ENCODE measurements around the gene BCAS3.

Gene BCAS3

DNA sequence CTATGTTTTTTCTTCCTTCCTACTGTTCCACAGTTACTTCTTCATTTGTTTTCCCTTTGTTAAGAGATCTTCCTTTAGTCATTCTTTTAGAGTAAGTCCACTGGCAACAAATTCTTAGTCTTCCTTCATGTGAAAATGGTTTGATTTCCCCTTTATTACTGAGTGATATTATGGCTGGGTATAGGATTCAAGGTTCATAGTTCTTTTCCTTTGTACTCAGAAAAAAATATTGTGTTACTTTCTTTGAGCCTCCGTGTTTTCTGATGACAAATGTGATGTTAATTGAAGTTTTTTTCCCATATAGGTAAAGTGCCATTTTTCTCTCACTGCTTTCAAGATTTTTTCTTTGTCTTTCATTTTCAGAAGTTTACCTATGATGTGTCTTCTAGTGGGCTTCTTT, 438.9 kb downstream of the BCAS3 start:
- no peak for ATAC-seq
- no peak overlapping the region for H3K4me3 Mint-ChIP-seq
- H3K4me1 Mint-ChIP-seq, result no peaks in the 10 kb centered on the region
- H3K27ac Mint-ChIP-seq, result no peak overlapping the region
- peaks cover 13% of the 10 kb centered on the region for H3K36me3 Mint-ChIP-seq
- peaks cover 5% of the 10 kb centered on the region for H3K9me3 Mint-ChIP-seq
- H3K27me3 Mint-ChIP-seq, result no peaks in the 10 kb centered on the region

DNA sequence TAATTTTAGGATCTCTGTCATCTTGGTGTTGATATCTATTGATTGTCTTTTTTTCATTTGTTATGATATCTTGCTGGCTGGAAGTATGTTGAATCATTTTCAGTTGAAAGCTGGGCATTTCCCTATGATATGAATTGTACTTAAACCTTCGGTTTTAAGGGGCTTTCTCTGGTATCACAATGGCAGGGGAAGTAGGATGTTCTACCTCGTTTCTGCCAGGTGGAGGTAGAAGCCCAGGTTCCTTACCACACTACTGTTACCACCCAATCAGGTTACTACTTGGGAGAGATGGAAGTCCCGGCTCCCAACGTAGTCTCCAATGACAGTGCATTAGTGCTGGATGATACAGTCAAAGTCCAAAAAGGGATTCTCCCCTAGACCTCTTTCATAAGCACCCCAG, 440.3 kb downstream of the BCAS3 start:
- Mint-ChIP-seq H3K4me1 (no peaks in the 10 kb centered on the region), H3K9me3 (peaks cover 5% of the 10 kb centered on the region), H3K27me3 (no peaks in the 10 kb centered on the region), H3K36me3 (peaks cover 13% of the 10 kb centered on the region), H3K4me3 (no peak overlapping the region), H3K27ac (no peak overlapping the region)
- no peak for ATAC-seq

DNA sequence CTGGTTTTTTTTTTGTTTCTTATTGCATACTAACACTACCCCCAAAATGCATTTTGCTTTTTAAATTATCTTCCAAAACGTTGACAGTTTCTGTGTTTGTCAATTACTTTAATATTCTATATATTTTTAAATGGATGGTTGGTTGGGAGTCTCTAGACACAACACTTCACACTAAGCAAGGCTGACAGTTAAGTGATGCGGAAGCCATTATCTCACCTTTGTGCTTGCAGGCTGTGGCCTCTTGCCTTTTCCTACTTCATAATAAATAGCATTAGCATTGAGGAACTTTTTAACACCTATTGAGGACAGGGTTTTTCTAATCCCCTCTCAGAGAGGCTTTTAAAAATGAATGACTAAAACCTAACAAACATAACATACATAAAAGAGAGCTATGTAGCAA, 441.2 kb downstream of the BCAS3 start:
- peaks cover 13% of the 10 kb centered on the region for H3K36me3 Mint-ChIP-seq
- no peaks in the 10 kb centered on the region for H3K27me3 Mint-ChIP-seq
- no peak overlapping the region for H3K4me3 Mint-ChIP-seq
- peaks cover 5% of the 10 kb centered on the region for H3K9me3 Mint-ChIP-seq
- no peak overlapping the region for H3K27ac Mint-ChIP-seq
- ATAC-seq, result no peak
- no peaks in the 10 kb centered on the region for H3K4me1 Mint-ChIP-seq

- Mint-ChIP-seq H3K36me3 (peaks cover 5% of the 10 kb centered on the region), H3K9me3 (no peaks in the 10 kb centered on the region), H3K4me3 (no peak overlapping the region), H3K27ac (no peak overlapping the region), H3K4me1 (no peaks in the 10 kb centered on the region), H3K27me3 (no peaks in the 10 kb centered on the region)
- no peak for ATAC-seq
Observed at GRCh38 chr17:61122326-61122913, 444.8 kb downstream of the BCAS3 start.

DNA sequence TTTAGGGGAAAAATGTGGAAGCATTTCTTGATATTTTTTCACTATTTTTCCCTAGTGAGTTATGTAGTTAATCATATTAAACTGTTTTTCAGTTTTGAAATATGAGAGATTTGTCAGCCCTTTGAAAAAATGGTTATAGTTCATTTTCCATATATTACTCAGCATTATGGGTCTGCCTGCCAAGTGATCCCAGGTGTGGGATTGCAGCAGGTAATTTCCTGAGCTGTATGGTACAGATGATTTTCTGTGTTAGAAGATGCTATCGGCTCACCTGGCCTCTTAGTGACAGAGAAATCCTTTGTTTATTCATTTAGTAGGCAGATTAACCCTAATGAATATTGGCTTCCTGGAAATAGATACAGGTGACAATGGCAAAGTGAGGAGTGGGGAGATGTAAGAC, 446.9 kb downstream of the BCAS3 start:
- Mint-ChIP-seq H3K36me3 (no peaks in the 10 kb centered on the region), H3K9me3 (no peaks in the 10 kb centered on the region), H3K4me1 (no peaks in the 10 kb centered on the region), H3K27ac (no peak overlapping the region), H3K4me3 (no peak overlapping the region), H3K27me3 (no peaks in the 10 kb centered on the region)
- no peak for ATAC-seq

DNA sequence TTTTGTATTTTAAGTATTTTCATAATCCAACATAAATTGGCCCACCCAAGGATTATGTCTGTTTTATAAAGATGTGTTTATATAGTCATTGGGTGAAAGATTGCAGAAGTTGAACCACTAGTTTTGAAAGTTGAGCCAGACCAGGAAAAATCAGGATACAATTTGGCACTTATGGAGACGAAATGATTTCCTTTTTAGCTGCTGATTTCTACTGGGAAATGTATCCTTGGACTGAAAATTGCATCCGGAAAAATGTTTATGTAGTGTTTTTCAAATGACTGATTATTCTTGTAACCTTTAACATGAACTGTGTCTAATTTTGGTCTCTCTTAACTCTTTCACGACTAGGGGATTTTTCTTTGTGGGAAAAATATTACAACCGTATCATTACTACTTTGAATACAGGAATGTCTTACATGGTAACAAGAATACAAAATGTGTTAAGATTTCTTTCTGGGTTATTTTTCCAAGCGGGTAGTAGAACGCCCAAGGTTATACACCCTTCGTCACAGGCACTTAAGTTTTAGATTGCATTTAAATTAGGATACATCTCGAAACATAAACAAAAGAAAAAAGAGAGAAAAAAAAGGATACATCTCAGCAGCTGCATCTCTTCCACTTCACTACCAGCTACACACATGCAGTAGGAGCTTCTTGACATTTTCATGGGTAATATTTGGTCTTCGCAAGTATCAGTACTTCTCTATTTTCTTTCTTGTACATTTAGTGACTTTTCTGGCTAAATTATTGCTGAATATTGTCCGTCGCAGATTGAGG, 449.0 kb downstream of the BCAS3 start:
- no peaks in the 10 kb centered on the region for H3K9me3 Mint-ChIP-seq
- no peak for ATAC-seq
- no peaks in the 10 kb centered on the region for H3K4me1 Mint-ChIP-seq
- H3K27ac Mint-ChIP-seq, result no peak overlapping the region
- H3K36me3 Mint-ChIP-seq, result no peaks in the 10 kb centered on the region
- H3K4me3 Mint-ChIP-seq, result no peak overlapping the region
- no peaks in the 10 kb centered on the region for H3K27me3 Mint-ChIP-seq

DNA sequence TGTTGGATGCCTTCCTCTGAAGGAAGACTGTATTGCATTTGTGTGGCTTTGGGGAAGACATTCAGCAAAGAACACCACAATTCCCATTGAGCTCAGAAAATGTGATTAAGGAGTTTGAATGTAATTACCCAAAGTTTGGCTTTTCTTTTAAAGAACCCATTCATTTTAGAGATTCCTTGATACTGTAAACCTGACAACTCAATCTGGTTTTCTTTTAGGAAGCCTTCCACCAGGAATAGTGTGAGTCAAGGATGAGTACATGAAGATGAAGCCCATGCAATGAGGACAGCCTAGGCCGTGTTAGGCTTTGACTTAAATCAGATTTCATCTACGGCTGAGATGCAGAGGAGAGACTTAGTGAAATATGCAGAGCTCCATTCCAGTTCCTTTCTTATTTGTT, 450.3 kb downstream of the BCAS3 start:
- Mint-ChIP-seq H3K4me3 (no peak overlapping the region), H3K9me3 (no peaks in the 10 kb centered on the region), H3K27ac (no peak overlapping the region), H3K36me3 (no peaks in the 10 kb centered on the region), H3K4me1 (no peaks in the 10 kb centered on the region), H3K27me3 (no peaks in the 10 kb centered on the region)
- ATAC-seq, result no peak

DNA sequence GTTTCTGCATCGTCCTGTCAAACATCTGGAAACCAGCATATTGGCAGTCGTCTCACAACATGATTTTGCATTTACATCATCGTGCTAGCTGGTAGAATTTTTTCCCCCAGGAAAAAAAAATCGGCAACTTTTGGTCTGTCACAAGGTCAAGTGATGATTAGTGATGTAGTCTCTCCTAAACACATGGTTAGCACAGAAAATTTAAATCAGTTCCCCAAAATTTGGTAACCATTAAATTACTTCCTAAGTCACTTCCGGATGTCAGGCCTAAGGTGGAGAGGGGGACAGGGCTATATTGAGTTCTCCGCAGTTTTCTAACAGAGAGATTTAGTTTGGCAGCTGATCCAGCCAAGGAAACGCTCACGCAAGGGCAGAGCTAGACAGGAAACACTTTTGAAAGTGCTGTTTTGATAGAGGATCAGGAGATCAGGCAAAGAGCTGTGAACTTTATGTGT, 451.0 kb downstream of the BCAS3 start:
- Mint-ChIP-seq H3K36me3 (no peaks in the 10 kb centered on the region), H3K27ac (no peak overlapping the region), H3K9me3 (no peaks in the 10 kb centered on the region), H3K27me3 (no peaks in the 10 kb centered on the region), H3K4me3 (no peak overlapping the region), H3K4me1 (no peaks in the 10 kb centered on the region)
- ATAC-seq, result no peak

GRCh38 chr17:61129267-61130254, 451.9 kb downstream of the BCAS3 start:
- Mint-ChIP-seq H3K4me1 (no peaks in the 10 kb centered on the region), H3K27me3 (no peaks in the 10 kb centered on the region), H3K4me3 (no peak overlapping the region), H3K9me3 (no peaks in the 10 kb centered on the region), H3K36me3 (no peaks in the 10 kb centered on the region), H3K27ac (no peak overlapping the region)
- ATAC-seq, result no peak

- Mint-ChIP-seq H3K36me3 (no peaks in the 10 kb centered on the region), H3K4me1 (no peaks in the 10 kb centered on the region), H3K9me3 (no peaks in the 10 kb centered on the region), H3K4me3 (no peak overlapping the region), H3K27me3 (no peaks in the 10 kb centered on the region), H3K27ac (no peak overlapping the region)
- no peak for ATAC-seq
Observed at GRCh38 chr17:61130330-61130729, 452.7 kb downstream of the BCAS3 start.

DNA sequence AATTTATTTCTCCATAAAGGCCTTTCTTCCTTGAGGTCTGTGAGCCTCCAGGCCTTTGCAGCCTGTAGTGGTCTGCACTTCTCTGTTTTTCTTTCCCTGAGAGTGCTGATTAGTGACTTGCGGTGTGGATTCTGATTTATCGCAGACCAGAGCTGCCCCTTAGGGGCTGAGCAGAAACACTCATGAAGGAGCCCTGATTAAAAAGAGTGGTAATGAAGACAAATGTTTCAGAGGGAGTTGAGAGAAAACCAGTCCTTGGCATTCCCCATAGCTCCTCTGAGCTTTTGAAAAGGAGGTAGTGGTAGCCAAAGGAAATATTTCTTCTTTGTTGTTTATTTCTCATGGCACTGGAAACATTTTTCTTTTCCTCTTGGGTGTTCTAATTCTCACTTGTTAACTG, 453.9 kb downstream of the BCAS3 start:
- Mint-ChIP-seq H3K9me3 (no peaks in the 10 kb centered on the region), H3K36me3 (no peaks in the 10 kb centered on the region), H3K4me3 (no peak overlapping the region), H3K27ac (no peak overlapping the region), H3K27me3 (no peaks in the 10 kb centered on the region), H3K4me1 (no peaks in the 10 kb centered on the region)
- ATAC-seq, result no peak

GRCh38 chr17:61132524-61132923, 454.9 kb downstream of the BCAS3 start:
- H3K27me3 Mint-ChIP-seq, result no peaks in the 10 kb centered on the region
- H3K4me1 Mint-ChIP-seq, result no peaks in the 10 kb centered on the region
- no peak for ATAC-seq
- H3K4me3 Mint-ChIP-seq, result no peak overlapping the region
- no peak overlapping the region for H3K27ac Mint-ChIP-seq
- H3K9me3 Mint-ChIP-seq, result no peaks in the 10 kb centered on the region
- H3K36me3 Mint-ChIP-seq, result no peaks in the 10 kb centered on the region

DNA sequence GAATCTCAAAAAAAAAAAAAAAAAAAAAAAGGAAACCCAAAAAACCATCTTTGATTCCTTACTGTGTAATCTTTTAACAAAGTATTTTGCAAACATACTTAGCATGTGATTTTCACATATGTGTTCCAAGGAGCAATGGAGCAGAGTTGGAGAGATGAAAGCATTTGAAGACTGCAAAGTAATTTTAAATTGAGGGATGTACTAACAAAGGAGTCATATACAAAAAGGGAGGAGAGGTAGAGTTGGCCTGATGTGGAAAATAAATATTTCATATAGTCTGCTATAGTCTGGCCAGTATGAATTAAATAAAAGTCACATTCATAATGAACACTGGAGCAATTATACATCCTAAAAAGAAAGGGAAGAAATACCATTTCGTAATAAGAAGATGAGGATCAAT, 456.2 kb downstream of the BCAS3 start:
- no peak for ATAC-seq
- no peak overlapping the region for H3K4me3 Mint-ChIP-seq
- H3K4me1 Mint-ChIP-seq, result peaks cover 1% of the 10 kb centered on the region
- no peaks in the 10 kb centered on the region for H3K27me3 Mint-ChIP-seq
- H3K9me3 Mint-ChIP-seq, result no peaks in the 10 kb centered on the region
- no peaks in the 10 kb centered on the region for H3K36me3 Mint-ChIP-seq
- H3K27ac Mint-ChIP-seq, result no peak overlapping the region

DNA sequence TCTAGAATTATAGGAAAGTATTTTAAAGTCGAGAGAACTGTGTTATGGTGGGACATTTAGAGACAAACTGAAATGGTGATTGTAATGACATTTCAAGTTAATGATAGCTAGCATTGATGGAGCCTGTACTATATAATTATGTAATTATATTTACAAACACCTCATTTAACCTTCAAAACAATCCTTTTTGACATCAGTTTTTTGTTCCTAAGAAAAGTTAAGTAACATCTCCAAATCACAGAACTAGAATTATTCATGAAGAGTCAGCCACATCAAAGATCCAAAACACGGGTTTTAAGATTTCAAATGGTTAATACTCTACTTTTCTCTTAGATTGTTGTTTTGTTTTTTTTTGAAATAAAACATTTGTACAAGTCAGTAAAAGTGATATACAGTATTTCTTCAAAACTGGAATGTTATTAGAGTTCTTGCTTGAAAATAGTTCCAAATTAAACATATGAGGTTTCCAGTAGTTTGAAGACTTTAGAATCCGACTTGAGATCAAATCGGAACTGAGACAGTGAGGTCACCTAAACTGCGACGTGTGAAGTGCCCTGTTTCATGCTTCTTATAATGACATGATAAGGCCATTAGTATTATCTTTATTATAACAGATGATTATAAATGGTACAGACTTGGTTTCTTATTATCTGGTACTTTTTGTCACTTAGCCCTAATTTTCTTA, 457.0 kb downstream of the BCAS3 start:
- no peaks in the 10 kb centered on the region for H3K36me3 Mint-ChIP-seq
- H3K27me3 Mint-ChIP-seq, result no peaks in the 10 kb centered on the region
- H3K9me3 Mint-ChIP-seq, result no peaks in the 10 kb centered on the region
- H3K4me1 Mint-ChIP-seq, result peaks cover 10% of the 10 kb centered on the region
- no peak overlapping the region for H3K27ac Mint-ChIP-seq
- no peak overlapping the region for H3K4me3 Mint-ChIP-seq
- ATAC-seq, result no peak

- no peak overlapping the region for H3K27ac Mint-ChIP-seq
- peaks cover 13% of the 10 kb centered on the region for H3K4me1 Mint-ChIP-seq
- H3K27me3 Mint-ChIP-seq, result no peaks in the 10 kb centered on the region
- no peaks in the 10 kb centered on the region for H3K36me3 Mint-ChIP-seq
- H3K9me3 Mint-ChIP-seq, result no peaks in the 10 kb centered on the region
- no peak for ATAC-seq
- H3K4me3 Mint-ChIP-seq, result no peak overlapping the region
Observed at GRCh38 chr17:61135782-61136181, 458.1 kb downstream of the BCAS3 start.

Measured in stimulated activated memory B cell treated with anti-CD40 and anti-IgM and Interleukin-4, amounts not matched to agents 10 μg/mL and 1 μg/mL and 100 μg/mL, for 72 hours (primary cell).